GM12892 (cell line): ENCODE results near the gene CHST9.

ENCODE experiments used
- POLR2A ChIP-seq: IDR thresholded peaks from 2 replicates; pipeline ENCODE4 v1.6.1; 2011; ENCODE audit warnings: low read depth, low read length, control low read depth
- POLR2AphosphoS5 ChIP-seq: IDR thresholded peaks from 2 replicates; pipeline ENCODE4 v1.6.1; 2011; ENCODE audit warnings: low read depth, low read length, control low read depth
- TAF1 ChIP-seq: IDR thresholded peaks from 2 replicates; pipeline ENCODE4 v1.6.1; 2011; ENCODE audit warnings: low read depth, mild to moderate bottlenecking, control low read depth, low read length, borderline replicate concordance

GRCh38 chr18:27121108-27121507 lies 64.0 kb downstream of the CHST9 start:
- TF ChIP-seq POLR2A (no peak), POLR2AphosphoS5 (no peak), TAF1 (no peak)
